HG03066 (cell line): ENCODE data around the gene MKNK1.

Experiments used
- ATAC-seq: cut with Tn5 transposase; IDR thresholded peaks from one replicate; pipeline ENCODE4 v1.9.1; 2021; ENCODE audit warnings: low read depth; ENCODE audit not compliant: unreplicated experiment

Gene MKNK1

DNA sequence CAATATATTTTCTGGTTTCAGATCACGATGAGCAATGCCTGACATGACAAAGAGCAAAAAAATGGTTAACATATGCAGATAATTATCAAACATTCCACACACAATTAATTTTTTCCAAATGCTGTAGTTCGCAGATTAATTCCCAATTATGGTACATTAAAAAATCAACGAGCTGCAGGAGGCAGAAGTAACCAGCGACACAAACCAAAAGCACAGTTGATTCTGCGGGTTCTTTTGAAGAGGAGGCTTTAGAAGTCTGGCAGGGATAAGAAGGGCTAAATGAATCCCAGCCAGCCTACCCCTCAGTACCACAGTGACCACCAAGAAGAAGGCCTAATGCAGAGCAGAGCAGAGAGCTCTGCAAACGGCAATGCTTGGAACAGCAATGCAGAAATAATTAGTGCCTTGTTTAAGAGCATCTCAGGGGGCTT, 35.6 kb downstream of the MKNK1 start:
- no peak for ATAC-seq

DNA sequence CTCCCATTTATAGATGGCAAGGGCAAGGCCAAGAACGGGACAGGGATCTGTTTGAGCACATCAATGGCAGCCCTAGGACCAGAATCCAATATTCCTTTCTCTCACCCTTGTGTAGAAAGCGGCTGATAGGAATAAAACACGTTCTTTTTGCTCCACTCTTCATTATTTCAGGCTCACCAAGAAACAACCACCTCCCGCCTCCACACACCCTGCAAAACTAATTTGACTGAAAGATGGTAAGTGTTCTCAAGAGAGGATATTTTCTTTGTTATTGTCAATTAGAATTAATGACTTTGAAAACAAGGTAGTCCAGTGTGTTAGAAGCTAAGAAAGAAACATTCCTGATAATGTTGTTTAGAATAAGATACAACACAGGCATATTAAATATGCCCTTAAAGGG, 40.7 kb downstream of the MKNK1 start:
- ATAC-seq = no peak

DNA sequence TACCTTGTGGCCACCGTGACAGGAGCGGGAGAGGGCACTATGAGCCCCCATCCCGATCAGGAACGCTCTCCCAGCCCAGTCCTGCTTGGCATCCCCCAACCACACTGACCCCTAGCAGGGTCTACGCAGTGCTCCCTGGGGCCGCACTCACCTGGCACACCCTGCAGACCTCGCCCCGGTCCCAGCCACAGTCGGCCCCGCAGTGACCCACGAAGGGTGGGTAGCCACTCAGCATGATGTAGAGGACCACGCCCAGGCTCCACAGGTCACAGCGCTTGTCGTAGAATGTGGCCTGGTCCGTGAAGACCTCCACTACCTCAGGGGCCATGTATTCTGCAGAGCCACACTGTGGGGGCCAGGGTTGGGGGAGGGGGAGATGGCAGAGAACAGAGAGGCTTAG, 41.6 kb downstream of the MKNK1 start:
- ATAC-seq = no peak

DNA sequence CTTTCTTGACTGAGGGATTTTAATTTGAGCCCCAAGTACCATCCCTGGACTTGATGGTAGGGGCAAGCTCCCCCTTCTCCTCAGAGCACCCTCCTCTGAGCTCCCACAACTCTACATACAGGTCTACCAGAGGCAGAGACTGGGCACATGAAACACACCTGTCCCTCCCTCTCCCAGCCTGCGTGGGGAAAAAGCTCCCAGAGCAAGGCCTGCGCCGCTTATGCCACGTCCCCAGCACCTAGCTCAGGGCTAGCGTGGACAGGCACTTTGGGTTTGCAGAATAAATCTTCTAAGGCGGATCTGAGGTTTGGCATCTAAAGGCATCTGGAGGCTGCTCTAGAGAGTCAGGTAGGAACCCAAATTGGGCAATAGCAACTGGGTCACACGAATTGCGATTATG, 45.1 kb downstream of the MKNK1 start:
- ATAC-seq = no peak

DNA sequence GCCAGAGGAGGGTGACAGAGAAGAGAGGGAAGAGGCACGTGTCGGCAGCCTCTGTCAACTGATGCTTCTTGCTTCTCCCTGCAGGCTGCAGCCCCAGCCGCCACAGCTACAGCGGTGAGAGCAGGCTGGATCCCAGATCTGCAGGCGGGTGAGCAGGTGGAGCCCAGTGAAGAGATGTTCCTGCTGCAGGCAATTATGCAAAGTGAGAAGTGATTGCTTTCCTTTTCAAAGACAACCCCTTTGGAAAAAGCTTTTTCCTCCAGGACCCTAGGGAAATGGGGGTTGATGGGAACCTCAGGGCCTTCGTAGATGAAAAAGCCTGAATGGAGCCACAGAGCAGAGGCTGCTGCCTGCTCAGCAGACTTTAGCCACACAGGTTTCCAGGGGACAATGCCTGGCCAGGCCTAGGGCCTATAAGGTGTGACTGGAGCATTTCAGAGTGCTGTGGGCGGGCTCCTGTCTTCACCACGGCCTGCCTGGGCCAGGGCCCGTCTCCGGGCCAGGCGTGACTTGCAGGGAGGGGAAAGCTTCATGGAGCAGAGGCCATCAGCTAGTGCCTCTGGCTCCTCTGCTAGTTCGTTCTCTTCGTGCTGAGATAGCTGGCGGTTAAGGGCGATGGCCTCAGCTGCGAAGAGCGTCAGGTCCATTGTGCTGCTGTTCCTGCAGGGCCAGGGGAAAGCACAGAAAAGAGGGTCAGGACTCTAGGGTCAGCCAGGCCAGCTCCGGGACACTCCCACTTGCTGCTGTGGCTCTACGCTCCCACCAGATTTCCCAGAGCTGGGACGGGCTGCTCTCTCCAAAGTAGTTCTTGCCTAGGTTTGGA, 45.7 kb downstream of the MKNK1 start:
- ATAC-seq = no peak

DNA sequence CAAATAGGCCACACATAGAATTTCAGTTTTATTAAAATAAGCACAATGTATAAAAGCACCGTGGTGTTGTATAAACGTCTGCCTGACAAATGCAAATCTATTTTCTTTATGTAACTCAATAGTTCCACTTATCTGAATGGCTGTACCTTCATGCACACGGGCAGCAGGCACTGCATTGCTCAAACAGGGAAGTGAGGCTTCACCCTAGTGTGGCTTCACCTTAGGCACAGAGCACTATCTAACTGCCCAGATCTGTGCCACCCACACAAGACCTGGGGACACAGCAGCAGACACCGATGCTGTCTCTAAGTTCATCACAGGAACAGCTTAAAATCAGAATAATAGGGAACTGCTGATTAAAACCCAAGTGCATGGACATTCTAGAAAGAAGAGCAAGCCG, 46.7 kb downstream of the MKNK1 start:
- no peak for ATAC-seq

DNA sequence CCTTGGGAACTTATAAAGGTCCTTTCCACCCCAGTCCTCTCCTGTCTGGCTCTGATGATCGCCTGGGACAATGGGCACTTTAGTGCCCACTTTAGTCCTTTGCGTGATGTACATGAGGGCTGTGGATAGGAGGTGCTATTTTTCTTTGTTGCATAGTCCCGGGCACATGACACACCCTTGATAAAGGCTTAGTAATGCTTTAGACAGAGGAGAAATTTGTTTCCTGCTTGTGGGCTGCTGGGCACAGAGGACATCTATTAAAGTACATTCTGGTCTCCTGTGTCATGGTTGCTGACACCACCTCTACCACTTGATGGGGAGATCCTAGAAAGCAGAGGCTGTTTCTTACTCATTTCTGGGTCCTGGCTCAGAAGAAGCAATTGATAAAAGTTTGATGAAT, 47.2 kb downstream of the MKNK1 start:
- no peak for ATAC-seq

DNA sequence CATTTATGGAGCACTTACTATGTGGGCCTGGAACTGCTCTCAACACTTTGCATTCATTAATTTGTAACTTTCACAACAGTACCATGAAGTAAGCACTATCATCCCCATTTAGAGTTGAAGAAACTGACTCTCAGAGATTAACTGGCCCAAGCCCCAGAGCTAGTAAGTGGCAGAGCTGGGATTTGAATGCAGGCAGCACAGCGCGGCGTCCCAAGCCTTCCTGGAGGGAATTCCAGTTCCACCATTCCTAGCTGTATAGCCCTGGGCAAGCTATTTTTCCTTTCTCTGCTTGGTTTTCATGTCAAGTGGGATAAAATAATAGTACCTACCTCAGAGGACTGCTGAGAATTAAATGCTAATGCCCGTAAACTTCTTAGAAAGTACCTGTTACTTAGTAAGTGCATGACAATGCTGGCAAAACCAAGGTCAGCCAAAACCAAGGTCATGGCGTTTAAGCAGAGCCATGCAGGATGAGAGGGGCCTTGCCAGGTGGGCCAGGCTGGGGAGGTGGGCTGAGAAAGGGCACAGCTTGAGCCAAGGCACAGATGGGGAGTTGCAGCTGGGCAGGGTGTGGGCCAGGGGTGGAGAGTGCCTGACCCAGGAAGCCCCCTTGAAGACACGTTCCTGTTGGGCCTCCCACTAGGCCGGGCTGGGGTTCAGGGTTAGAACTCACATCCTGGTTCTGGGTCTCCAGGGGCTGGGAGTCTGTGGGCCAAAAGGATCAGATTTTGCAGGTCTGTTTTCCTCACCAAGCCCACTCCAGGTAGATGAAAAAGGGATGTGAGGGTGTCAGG, 48.0 kb downstream of the MKNK1 start:
- ATAC-seq = no peak

DNA sequence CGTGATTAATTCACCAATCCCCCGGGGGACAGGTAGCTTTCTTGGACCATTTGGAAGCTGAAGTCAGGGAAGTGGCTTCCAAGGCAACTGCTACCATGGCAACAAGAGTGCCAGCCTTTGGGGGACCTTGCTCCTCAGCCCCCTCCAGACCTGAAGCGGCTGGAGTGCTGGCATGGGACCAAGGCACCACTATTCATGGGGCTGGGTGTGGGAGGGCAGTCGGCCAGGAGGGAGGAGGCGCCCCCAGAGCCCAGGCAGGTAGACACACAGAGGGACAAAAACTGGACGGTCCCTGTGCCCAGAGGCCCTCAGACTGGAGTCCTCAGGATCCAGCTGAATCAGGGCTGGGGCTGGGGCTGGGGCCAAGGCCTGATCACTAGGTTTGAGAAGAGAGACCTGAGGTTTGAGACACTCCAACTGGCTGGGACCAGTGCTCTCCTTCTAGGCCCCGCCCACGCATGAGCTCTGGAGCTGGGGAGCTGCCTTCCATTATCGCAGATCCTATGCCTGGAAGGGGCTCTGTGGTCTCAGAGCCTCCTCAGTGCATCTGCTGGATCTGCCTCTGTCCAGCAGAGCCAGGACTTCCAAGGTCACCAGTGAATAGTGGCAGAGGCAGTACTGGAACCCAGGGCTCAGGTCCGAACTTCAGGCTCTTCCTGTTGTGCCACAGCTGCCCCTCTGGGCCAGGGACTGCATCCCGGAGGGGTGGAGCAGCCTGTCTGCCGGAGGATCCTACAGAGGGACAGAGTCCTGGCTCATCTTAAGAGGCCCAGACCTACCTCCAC, 49.3 kb downstream of the MKNK1 start:
- no peak for ATAC-seq

DNA sequence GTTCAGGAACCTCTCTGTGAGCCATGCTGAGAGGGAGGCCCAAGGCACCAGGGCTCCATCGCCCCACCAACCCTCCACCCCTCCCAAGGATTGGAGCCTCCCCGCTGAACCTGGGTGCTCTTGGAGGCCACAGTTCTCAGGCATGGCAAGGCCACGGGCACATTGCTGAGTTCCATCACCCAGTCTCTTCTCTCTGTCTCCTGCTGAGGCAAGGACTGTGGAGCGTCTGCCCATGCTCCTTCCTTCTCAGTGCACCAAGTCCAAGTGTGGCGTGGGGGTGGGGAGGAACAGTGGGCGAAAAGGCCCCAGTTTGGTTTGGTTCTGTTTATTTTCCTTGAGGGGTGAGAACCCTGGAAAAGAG, 49.9 kb downstream of the MKNK1 start:
- ATAC-seq = no peak

DNA sequence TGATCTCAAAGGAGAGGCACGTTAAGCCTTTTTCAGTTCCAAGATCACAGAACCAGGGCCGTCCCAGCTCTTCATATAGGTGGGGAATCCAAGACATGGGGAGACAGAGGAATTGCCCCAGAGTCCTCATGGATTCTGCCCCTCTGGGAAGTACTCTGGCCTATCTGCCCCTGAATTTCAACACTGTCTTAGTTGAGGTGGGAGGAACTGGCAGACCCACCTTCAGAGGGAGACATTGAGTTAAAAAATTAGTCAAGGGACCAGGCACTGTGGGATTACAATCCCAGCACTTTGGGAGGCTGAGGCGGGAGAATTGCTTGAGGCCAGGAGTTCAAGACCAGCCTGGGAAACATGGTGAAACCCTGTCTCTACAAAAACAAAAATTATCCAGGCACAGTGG, 50.6 kb downstream of the MKNK1 start:
- no peak for ATAC-seq

DNA sequence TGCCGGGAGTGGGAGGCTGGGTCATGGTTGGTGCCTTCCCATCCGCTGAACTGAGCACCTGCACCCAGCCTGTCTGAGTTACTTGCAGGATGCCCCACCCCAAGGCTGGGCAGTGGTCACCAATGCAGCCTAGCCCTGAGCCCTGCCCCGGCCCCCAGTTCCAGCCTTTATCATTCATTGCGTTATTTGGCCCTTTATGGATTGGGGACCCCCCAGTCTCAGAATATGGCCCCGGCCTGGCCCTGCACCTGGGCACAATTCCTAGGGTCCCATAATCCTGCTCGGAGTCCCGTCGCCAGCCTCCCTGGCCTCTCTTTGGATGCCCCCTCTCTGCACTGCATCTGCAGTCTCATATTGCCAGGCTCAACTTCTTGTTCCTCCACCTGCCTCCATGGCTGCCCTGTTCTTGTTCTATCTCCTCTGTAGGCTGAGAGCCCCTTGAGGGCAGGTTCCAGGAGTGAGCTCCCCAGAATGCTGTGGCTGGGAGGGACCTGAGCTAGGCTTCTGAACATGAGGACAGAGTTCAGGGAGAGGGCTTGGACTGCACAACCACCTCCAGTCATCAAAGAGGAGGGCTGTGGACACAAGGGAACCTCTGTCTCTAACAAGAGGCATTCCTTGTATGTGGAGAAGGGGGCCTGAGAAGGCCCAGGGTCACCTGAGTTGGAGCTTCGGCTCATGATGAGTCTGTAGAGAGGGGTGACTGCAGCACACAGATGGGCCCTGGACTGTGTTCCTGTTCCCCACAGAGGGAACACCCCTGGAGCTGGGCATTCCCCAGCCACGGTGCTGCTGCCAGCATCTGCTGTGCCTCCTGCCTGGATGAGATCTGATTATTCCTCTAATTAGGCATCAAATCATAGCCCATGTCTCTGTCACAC, 51.5 kb downstream of the MKNK1 start:
- no peak for ATAC-seq

DNA sequence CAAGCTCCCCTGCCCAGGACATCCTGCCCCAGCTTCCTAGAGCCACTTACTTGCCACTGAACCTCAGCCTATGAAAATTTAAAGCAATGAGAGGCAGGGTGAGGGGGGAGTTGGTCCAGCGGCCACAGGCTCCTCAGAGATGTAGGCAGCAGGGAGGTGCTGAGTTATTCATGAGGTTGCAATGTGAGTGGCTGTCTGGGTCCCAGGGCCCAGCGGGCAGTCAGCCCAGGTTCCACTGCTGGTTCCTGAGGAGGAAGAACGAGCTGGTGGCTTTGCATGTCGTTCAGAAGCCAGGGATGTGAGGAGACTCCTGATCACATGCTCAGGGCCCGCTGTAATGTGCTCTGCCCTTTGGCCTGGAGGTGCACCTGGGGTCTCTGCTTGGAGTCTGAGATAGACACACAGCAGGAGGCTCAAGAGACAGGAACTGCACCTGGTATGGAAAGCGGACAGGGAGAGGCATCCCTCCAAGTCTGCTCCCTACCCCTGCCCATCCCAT, 52.4 kb downstream of the MKNK1 start, which contains the start of gene KNCN:
TSS of gene KNCN (minus strand) at position 51 of the 499 bp plus-strand sequence. CDS start 432 bp downstream, outside the sequence.
- no peak for ATAC-seq

DNA sequence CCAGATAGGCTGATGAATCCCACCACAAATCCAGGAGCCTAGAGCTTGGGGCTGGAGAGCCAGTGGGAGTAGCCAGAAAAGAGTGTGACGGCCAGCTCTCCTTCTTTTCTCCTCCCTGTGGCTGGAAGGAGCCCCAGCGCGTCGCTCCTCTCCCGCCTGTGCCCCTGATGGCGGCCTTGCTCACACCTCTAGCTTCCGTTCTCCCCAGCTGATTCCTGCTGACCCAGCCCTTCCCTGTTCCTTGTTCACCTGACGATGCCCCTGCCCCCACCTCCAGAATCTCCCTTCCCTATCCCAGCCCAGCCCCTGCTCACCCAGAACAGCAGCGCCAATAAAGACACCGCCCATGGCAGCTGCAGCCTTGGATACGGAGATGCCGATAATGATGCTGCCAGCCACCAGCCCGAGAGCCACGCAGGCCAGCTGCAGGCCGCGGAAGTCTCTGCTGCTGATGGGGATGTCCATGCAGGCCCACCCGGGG, 53.3 kb downstream of the MKNK1 start:
- ATAC-seq = no peak

DNA sequence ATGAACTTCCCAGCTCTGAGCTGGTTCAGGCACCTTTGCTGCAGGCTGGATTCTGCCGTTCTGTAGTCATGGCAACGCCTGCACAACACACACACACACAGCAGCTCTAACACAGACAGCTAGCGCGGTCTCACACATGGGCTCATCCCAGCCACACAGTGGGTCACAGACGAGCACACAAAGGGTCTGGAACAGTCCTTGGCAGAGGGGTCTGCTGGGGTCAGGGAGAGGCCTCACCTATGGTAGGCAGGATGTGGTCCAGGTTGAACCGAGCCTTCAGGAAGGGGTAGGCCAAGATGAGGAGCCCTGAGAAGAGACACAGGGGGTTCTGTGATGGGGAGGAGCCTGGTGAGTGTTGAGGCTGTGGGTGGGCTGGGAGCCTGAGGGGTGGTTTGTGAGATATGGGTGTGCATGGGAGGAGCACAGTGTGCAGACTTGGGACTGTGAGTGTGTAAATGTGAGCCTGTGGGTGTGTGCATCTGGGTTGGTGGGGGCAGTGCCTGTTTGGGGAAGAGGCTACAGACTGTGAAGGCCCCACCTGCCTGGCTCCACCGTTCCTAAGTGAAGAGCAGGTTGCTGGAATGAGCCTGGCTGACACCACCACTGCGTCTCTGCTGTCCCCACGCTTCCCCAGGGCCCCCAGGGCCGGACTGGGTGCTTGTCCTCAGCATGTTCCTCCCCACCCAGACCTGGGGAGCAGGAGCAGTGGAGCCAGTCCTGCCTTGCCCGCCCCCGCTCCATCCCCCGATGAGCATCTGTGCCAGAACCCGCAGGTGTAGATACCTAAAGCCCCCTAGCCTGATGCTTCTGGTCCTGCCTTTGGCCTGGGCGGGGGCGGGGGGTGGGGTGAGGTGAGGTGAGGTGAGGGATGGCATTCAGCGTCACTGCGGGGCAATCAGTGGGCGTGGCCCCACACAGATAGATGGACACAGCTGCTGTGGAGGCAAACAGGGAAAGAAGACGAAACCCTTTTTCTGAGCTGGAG, 54.1 kb downstream of the MKNK1 start:
- ATAC-seq = no peak

DNA sequence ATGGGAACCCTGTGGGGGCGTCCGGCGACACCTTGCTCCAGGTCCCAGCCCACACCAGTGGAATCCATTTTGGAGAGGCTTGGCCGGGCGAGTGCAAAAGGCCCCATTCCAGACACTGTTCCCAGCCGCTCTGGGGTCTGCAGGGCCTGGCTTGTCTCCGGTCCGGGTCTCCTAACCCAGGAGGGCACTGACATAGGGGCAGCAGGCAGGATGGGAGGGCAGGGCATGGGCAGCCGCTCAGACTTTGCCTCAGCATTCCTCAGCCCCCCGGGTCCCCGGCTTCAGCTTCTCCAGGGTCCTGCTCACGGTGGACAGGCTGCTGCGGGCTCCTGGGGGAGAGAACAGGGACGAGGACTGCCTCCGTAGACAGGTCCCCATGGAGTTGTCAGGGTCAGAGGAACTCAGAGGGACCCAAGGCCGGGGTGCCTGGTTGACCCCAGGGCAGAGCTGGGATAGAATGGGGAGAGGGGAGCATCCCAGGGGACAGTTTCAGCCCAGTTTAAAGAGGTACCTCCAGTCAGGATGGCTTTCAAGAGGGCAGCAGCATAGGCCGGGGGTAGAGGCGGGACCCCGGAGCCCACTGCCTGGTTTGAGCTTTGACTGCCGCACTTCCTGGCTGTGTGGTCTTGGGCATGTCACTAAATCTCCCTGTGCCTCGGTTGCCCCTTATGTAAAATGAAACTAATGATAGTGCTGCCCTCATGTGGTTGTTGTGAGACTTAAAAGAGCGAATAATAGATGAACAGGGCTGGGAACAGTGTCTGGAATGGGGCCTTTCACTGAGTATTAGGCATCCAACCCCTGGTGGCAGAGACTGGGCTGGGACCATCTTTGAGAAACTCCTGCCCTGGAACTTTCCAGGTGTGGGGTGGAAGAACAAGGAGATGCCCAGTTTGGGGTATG, 56.3 kb downstream of the MKNK1 start:
- ATAC-seq = no peak

DNA sequence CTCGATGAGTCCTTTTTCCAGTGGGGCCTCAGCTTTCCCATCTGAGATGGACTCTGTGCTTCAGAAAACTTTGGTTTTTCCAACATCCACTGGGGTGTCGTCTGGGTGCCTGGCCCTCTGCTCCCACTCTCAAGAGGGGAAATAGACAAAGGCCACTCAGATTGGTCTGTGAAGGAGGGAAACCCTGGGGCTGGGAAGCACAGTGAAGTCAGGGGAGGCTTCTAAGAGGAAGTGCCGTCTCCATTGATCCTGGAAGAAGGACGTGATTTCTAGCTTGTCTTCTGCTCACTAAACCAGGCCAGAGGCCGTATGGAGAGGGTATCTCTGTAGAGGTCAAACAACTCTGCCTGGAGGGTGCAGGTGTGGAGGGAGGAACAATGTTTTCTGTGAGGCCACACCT, 57.9 kb downstream of the MKNK1 start:
- ATAC-seq = no peak

DNA sequence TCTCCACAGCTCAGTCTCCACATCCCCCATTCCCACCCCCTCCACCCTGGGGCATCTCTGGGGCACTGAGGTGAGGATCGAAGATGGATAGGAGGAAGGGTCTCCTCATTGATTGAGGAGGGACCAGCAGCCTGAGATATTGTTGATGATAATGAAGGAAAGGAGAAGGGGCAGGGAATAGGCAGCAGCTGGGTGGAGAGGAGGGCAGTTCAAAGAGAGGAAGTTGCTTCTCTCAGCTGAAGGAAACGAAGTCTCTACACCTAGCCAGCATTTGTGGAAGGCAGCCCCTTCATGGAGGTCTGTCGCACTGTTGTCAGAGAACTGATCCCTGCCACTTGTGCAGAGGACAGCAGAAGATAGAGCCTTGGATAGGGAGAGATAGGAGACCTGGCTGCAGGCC, 58.3 kb downstream of the MKNK1 start:
- ATAC-seq = no peak
